Measurements from ENCODE around the gene BAIAP2L1. TPM values are rescaled to one million over a fixed set of nuclear protein-coding genes. Genes with fewer than 3 reads are reported as not detected.
"Not testable (repeated sequence)": the region's sequence is repeated elsewhere in the genome, so short reads cannot be mapped to it uniquely, and the experiment has no call there.

Gene BAIAP2L1
- total and polyA plus RNA-seq, 7 experiments from 2014 or later, result 0.32 to 2.0 (median 0.56) TPM

DNA sequence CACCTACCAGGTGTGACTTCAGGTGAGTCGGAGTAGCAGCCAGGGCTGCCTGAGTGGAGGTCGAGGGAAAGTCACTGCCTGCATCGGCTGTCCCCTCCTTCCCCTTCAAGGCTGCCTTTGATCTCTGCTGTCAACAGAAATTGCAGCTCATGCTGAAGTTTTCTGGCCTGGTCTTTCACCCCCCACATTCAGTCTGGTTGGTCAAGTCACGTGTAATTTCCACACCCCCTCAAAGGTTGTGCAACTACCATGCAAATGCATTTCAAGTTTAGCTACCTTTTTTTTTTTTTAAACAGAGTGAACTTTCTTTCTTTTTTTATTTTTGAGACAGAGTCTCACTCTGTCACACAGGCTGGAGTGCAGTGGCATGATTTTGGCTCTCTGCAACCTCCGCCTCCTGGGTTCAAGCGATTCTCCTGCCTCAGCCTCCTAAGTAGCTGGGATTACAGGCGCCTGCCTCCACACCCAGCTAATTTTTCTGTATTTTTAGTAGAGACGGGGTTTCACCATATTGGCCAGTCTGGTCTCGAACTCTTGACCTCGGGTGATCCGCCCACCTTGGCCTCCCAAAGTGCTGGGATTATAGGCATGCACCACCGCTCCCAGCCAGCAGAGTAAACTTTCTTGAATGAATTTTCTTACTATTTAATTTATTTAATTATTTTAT is 16.8 kb upstream of the BAIAP2L1 start:
- H3K9me3 Mint-ChIP-seq; H3K4me3 ChIP-seq (ENCODE audit: low read length); H3K4me1 ChIP-seq (ENCODE audit: control insufficient read depth in 2 of 2, insufficient read depth in 2 of 2, low read length in 2 of 2); ATAC-seq; H3K27me3 ChIP-seq (ENCODE audit: control insufficient read depth in 2 of 2, insufficient read depth in 2 of 2, low read length in 2 of 2); DNase-seq; H3K27ac ChIP-seq (ENCODE audit: low read depth, low read length); H3K9me3 ChIP-seq (ENCODE audit: control insufficient read depth in 2 of 3, low read length in 3 of 3); H3K36me3 Mint-ChIP-seq; H3K27ac Mint-ChIP-seq; H3K4me3 Mint-ChIP-seq; H3K27me3 Mint-ChIP-seq; intact Hi-C loops (cut with micrococcal nuclease); H3K36me3 ChIP-seq (ENCODE audit: control insufficient read depth in 2 of 3, insufficient read depth in 3 of 3, low read length in 3 of 3); H3K4me1 Mint-ChIP-seq; POLR2A ChIA-PET: not testable (repeated sequence)
- CTCF ChIA-PET, result interaction anchor here (0.6 to 0.9 kb wide), 2 partner anchors 397 to 424 kb away, joined by 3 to 4 read pairs; no protein-coding TSS in a partner anchor

DNA sequence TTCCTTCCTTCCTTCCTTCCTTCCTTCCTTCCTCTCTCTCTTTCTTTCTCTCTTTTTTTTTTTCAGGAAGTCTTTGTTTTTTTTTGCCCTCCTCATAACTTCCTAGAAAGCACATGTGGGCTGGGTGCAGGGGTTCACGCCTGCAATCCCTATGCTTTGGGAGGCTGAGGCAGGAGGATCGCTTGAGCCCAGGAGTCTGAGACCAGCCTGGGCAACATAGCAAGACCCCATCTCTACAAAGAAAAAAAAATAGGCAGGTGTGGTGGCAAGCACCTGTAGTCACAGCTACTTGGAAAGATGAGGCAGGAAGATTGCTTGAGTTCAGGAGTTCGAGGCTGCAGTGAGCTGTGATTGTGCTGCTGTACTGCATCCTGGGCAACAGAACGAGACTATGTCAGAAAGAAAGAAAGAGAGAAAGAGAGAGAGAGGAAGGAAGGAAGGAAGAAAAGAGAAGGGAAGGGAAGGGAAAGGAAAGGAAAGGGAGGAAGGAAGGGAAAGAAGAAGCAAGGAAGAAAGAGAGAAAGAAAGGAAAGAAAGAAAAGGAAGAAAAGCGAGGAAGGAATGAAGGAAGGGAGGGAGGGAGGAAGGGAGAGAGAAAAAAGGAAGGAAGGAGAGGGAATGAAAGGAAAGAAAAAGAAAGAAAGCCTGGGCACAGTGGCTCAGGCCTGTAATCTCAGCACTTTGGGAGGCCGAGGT is 13.5 kb upstream of the BAIAP2L1 start:
- no peak for ATAC-seq
- H3K27ac Mint-ChIP-seq, result no peak overlapping the region
- CTCF ChIA-PET, result interaction anchor here (0.6 to 0.7 kb wide), 2 partner anchors 18 to 419 kb away, joined by 4 read pairs; no protein-coding TSS in a partner anchor

DNA sequence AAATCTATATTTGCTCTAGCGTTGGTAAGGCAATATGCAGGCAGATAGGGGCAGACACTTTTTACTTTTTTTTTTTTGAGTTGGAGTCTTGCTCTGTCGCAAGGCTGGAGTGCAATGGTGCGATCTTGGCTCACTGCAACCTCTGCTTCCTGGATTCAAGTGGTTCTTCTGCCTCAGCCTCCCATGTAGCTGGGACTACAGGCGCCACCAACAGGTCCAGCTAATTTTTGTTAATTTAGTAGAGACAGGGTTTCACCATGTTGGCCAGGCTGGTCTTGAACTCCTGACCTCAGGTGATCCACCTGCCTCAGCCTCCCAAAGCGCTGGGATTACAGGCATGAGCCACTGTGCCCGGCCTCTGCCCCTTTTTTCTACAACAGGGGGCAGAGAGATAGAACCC is 12.8 kb upstream of the BAIAP2L1 start:
- H3K27me3 ChIP-seq (ENCODE audit: control insufficient read depth in 2 of 2, insufficient read depth in 2 of 2, low read length in 2 of 2); H3K36me3 Mint-ChIP-seq; H3K27ac ChIP-seq (ENCODE audit: low read depth, low read length); intact Hi-C loops (cut with micrococcal nuclease); H3K4me1 ChIP-seq (ENCODE audit: control insufficient read depth in 2 of 2, insufficient read depth in 2 of 2, low read length in 2 of 2); DNase-seq; H3K27me3 Mint-ChIP-seq; H3K9me3 Mint-ChIP-seq; H3K4me3 Mint-ChIP-seq; H3K36me3 ChIP-seq (ENCODE audit: control insufficient read depth in 2 of 3, insufficient read depth in 3 of 3, low read length in 3 of 3); H3K27ac Mint-ChIP-seq; H3K9me3 ChIP-seq (ENCODE audit: control insufficient read depth in 2 of 3, low read length in 3 of 3); H3K4me1 Mint-ChIP-seq; POLR2A ChIA-PET; ATAC-seq; H3K4me3 ChIP-seq (ENCODE audit: low read length): not testable (repeated sequence)
- CTCF ChIA-PET, result interaction anchor here (0.7 kb wide), 1 partner anchor 19 kb away, joined by 4 read pairs; no protein-coding TSS in a partner anchor

More for the DNA sequence above, 13.5 kb upstream of the BAIAP2L1 start:
- intact Hi-C loops (cut with micrococcal nuclease), result no loop called here
- Histone ChIP-seq H3K9me3 (ENCODE audit: control insufficient read depth in 2 of 3, low read length in 3 of 3) (no peaks in the 10 kb centered on the region), H3K36me3 (ENCODE audit: control insufficient read depth in 2 of 3, insufficient read depth in 3 of 3, low read length in 3 of 3) (no peaks in the 10 kb centered on the region), H3K27ac (ENCODE audit: low read depth, low read length) (no peak overlapping the region), H3K4me3 (ENCODE audit: low read length) (no peak overlapping the region), H3K4me1 (ENCODE audit: control insufficient read depth in 2 of 2, insufficient read depth in 2 of 2, low read length in 2 of 2) (no peaks in the 10 kb centered on the region), H3K27me3 (ENCODE audit: control insufficient read depth in 2 of 2, insufficient read depth in 2 of 2, low read length in 2 of 2) (no peaks in the 10 kb centered on the region)
- Mint-ChIP-seq H3K9me3 (no peaks in the 10 kb centered on the region), H3K27me3 (peaks cover 0 to 6% (median 5%) of the 10 kb centered on the region in 5 donors), H3K36me3 (no peaks in the 10 kb centered on the region), H3K4me1 (no peaks in the 10 kb centered on the region), H3K4me3 (no peak overlapping the region)
- POLR2A ChIA-PET, result no interaction called here
- no peak for DNase-seq

DNA sequence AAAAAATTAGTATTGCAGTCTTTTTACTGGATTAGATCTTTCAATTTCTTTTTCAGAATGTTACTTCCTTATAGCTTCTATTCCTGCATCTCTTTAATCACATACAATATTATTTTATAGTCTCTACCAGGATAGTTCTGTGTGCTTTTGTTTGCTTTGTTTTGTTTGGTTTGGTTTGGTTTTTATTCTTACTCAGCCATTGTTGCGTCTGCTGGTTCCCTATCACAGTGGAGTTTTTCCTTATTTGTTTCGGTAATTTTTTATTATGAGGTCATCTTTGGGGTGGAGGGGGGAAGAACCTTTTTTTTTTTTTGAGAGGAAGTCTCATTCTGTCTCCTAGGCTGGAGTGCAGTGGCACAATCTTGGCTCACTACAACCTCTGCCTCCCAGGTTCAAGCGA is 9.0 kb upstream of the BAIAP2L1 start:
- H3K9me3 Mint-ChIP-seq, result no peaks in the 10 kb centered on the region
- ATAC-seq, result no peak
- H3K4me1 Mint-ChIP-seq, result no peaks in the 10 kb centered on the region
- Histone ChIP-seq H3K4me3 (ENCODE audit: low read length) (no peak overlapping the region), H3K9me3 (ENCODE audit: control insufficient read depth in 2 of 3, low read length in 3 of 3) (no peaks in the 10 kb centered on the region), H3K36me3 (ENCODE audit: control insufficient read depth in 2 of 3, insufficient read depth in 3 of 3, low read length in 3 of 3) (no peaks in the 10 kb centered on the region), H3K27ac (ENCODE audit: low read depth, low read length) (no peak overlapping the region), H3K4me1 (ENCODE audit: control insufficient read depth in 2 of 2, insufficient read depth in 2 of 2, low read length in 2 of 2) (no peaks in the 10 kb centered on the region), H3K27me3 (ENCODE audit: control insufficient read depth in 2 of 2, insufficient read depth in 2 of 2, low read length in 2 of 2) (no peaks in the 10 kb centered on the region)
- H3K27ac Mint-ChIP-seq, result no peak overlapping the region
- intact Hi-C loops (cut with micrococcal nuclease), result no loop called here
- no peak for DNase-seq
- POLR2A ChIA-PET, result no interaction called here
- CTCF ChIA-PET, result interaction anchor here (0.6 kb wide), 1 partner anchor 334 kb away, joined by 3 read pairs; no protein-coding TSS in a partner anchor
- H3K4me3 Mint-ChIP-seq, result no peak overlapping the region
- peaks cover 0 to 6% (median 0%) of the 10 kb centered on the region in 5 donors for H3K27me3 Mint-ChIP-seq
- no peaks in the 10 kb centered on the region for H3K36me3 Mint-ChIP-seq

DNA sequence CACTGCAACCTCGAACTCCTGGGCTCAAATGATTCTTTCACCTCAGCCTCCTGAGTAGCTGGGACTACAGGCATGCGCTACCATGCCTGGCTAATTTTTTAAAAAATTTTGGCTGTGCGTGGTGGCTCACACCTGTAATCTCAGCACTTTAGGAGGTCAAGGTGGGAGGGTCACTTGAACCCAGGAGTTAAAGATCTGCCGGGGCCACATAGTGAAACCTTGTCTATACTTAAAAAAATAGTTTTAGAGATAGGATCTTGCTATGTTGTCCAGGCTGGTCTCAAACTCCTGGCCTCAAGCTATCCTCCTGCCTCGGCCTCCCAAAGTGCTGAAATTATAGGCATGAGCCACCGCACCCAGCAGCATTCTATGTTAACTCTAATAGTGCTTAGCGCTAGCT is 7.3 kb upstream of the BAIAP2L1 start:
- CTCF ChIA-PET, result interaction anchor here (1.2 kb wide), 1 partner anchor 12 kb away, joined by 4 read pairs; no protein-coding TSS in a partner anchor
- H3K4me3 Mint-ChIP-seq, result not testable (repeated sequence)

DNA sequence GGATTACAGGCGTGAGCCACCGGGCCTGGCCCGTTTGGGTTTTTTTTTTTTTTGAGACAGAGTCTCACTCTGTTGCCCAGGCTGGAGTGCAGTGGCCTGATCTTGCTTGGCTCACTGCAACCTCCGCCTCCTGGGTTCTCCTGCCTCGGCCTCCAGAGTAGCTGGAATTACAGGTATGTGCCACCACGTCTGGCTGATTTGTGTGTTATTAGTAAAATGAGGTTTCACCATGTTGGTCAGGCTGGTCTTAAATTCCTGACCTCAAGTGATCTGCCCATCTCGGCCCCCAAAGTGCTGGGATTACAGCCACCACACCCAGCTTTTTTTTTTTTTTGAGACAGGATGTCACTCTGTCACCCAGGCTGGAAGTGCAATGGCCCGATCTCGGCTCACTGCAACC is 5.9 kb upstream of the BAIAP2L1 start:
- H3K36me3 Mint-ChIP-seq, result no peaks in the 10 kb centered on the region
- H3K9me3 Mint-ChIP-seq, result no peaks in the 10 kb centered on the region
- H3K4me3 ChIP-seq (ENCODE audit: low read length), result no peak overlapping the region
- no peak overlapping the region for H3K4me3 Mint-ChIP-seq
- intact Hi-C loops (cut with micrococcal nuclease), result no loop called here
- ChIA-PET CTCF (interaction anchor here (1.2 kb wide), 1 partner anchor 14 kb away, joined by 4 read pairs; no protein-coding TSS in a partner anchor), POLR2A (no interaction called here)
- no peak overlapping the region for H3K27ac ChIP-seq (ENCODE audit: low read depth, low read length)
- H3K27ac Mint-ChIP-seq, result no peak overlapping the region
- no peaks in the 10 kb centered on the region for H3K36me3 ChIP-seq (ENCODE audit: control insufficient read depth in 2 of 3, insufficient read depth in 3 of 3, low read length in 3 of 3)
- no peaks in the 10 kb centered on the region for H3K4me1 Mint-ChIP-seq
- no peaks in the 10 kb centered on the region for H3K4me1 ChIP-seq (ENCODE audit: control insufficient read depth in 2 of 2, insufficient read depth in 2 of 2, low read length in 2 of 2)
- no peaks in the 10 kb centered on the region for H3K27me3 ChIP-seq (ENCODE audit: control insufficient read depth in 2 of 2, insufficient read depth in 2 of 2, low read length in 2 of 2)
- peaks cover 0 to 5% (median 0%) of the 10 kb centered on the region in 5 donors for H3K27me3 Mint-ChIP-seq
- ATAC-seq, result no peak
- H3K9me3 ChIP-seq (ENCODE audit: control insufficient read depth in 2 of 3, low read length in 3 of 3), result no peaks in the 10 kb centered on the region
- DNase-seq, result no peak

More for the DNA sequence above, 7.3 kb upstream of the BAIAP2L1 start:
- DNase-seq; H3K4me3 ChIP-seq (ENCODE audit: low read length); H3K9me3 Mint-ChIP-seq; H3K4me1 ChIP-seq (ENCODE audit: control insufficient read depth in 2 of 2, insufficient read depth in 2 of 2, low read length in 2 of 2); H3K36me3 ChIP-seq (ENCODE audit: control insufficient read depth in 2 of 3, insufficient read depth in 3 of 3, low read length in 3 of 3); H3K27ac ChIP-seq (ENCODE audit: low read depth, low read length); H3K27ac Mint-ChIP-seq; intact Hi-C loops (cut with micrococcal nuclease); POLR2A ChIA-PET; H3K27me3 Mint-ChIP-seq; H3K4me1 Mint-ChIP-seq; H3K9me3 ChIP-seq (ENCODE audit: control insufficient read depth in 2 of 3, low read length in 3 of 3); H3K36me3 Mint-ChIP-seq; H3K27me3 ChIP-seq (ENCODE audit: control insufficient read depth in 2 of 2, insufficient read depth in 2 of 2, low read length in 2 of 2); ATAC-seq: not testable (repeated sequence)

All from naive thymus-derived CD4-positive, alpha-beta T cell (primary cell).